GM12878 (cell line): ENCODE results near the gene GRXCR1. TPM values are rescaled to one million over a fixed set of nuclear protein-coding genes. Genes with fewer than 3 reads are reported as not detected.

ENCODE experiments used
- ATAC-seq: fragments of 200-7000 bp; cut with Tn5 transposase; 3 replicates; pipeline ENCODE4 v1.9.1; 2020; ENCODE audit warnings: mild to moderate bottlenecking, moderate library complexity
- BruUV-seq: library from RNA; stranded (reverse); fragments of 400-500 nt; replicated peaks from 2 replicates; lab custom pipeline; 2021; lab: Mats Ljungman, UMichigan
- CTCF ChIA-PET: fragments of 300-600 bp; sonication (Branson Sonifier 250); formaldehyde crosslinking; extraction: SDS; loops from one replicate; lab custom pipeline; 2021; ENCODE audit warnings: inconsistent platforms; lab: Yijun Ruan, JAX
- POLR2A ChIA-PET: fragments of 350-600 bp; formaldehyde crosslinking; extraction: SDS; loops from one replicate; lab custom pipeline; 2021; ENCODE audit warnings: inconsistent platforms; lab: Charles Lee
- RAD21 ChIA-PET: fragments of 300-600 bp; sonication (Branson Sonifier 250); formaldehyde crosslinking; loops from one replicate; lab custom pipeline; 2023; ENCODE audit warnings: antibody characterized with exemption; ENCODE audit not compliant: unreplicated experiment; lab: Charles Lee
- SMC1A ChIA-PET: fragments of 300-600 bp; sonication (Branson Sonifier 250); formaldehyde crosslinking; loops from one replicate; lab custom pipeline; 2023; ENCODE audit not compliant: unreplicated experiment, uncharacterized antibody; lab: Charles Lee
- DNase-seq: peaks from one replicate; pipeline ENCODE4 v3.0.0-alpha.2; 2011; ENCODE audit warnings: low read depth, low spot score
- FAIRE-seq: peaks from 3 replicates; lab custom pipeline; 2011; peaks lifted over from hg19 to GRCh38; lab: Jason Lieb, UNC
- H2AFZ ChIP-seq: 2 replicates; pipeline ENCODE4 v1.6.0; 2011; ENCODE audit warnings: low read depth, low read length, control low read depth; ENCODE audit not compliant: control insufficient read depth
- H3K27ac ChIP-seq: 2 replicates; pipeline ENCODE4 v1.5.1; 2011; ENCODE audit warnings: control low read depth; ENCODE audit not compliant: control insufficient read depth, insufficient read depth
- H3K27me3 ChIP-seq, 2 experiments: replicated peaks in 1 of 2; 2 replicates each; pipeline versions ENCODE4 v1.6.0 to v1.6.1; 2011; ENCODE audit warnings: low read length in 1 of 2; ENCODE audit not compliant: control insufficient read depth in 2 of 2, insufficient read depth in 2 of 2
- H3K36me3 ChIP-seq, 2 experiments: 2 replicates each; pipeline ENCODE4 v1.5.1; 2011; ENCODE audit warnings: low read length in 1 of 2; ENCODE audit not compliant: control insufficient read depth in 2 of 2, insufficient read depth in 2 of 2
- H3K4me1 ChIP-seq: 2 replicates; pipeline ENCODE4 v1.6.1; 2011; ENCODE audit warnings: mild to moderate bottlenecking, low read length, moderate library complexity, mixed read lengths; ENCODE audit not compliant: control insufficient read depth, insufficient read depth
- H3K4me2 ChIP-seq: 2 replicates; pipeline ENCODE4 v1.6.0; 2011; ENCODE audit warnings: control low read depth; ENCODE audit not compliant: control insufficient read depth, insufficient read depth
- H3K4me3 ChIP-seq: fragments of 200-600 bp; sonication (generic); 2 replicates; pipeline ENCODE4 v1.5.1; 2016
- H3K79me2 ChIP-seq: 2 replicates; pipeline ENCODE4 v1.6.0; 2011; ENCODE audit warnings: low read length; ENCODE audit not compliant: control insufficient read depth, insufficient read depth
- H3K9ac ChIP-seq: 2 replicates; pipeline ENCODE4 v1.8.0; 2011; ENCODE audit warnings: low read length, control low read depth, mixed read lengths; ENCODE audit not compliant: control insufficient read depth, insufficient read depth
- H3K9me3 ChIP-seq: replicated peaks from 3 replicates; pipeline ENCODE4 v1.5.1; 2011; ENCODE audit warnings: mild to moderate bottlenecking, low read length; ENCODE audit not compliant: control insufficient read depth, insufficient read depth
- H4K20me1 ChIP-seq: 2 replicates; pipeline ENCODE4 v1.6.0; 2011; ENCODE audit not compliant: control insufficient read depth, insufficient read depth
- ATF3 ChIP-seq: IDR thresholded peaks from 2 replicates; pipeline ENCODE4 v1.6.1; 2011; ENCODE audit warnings: low read depth, mild to moderate bottlenecking, low read length, moderate library complexity, borderline replicate concordance; ENCODE audit errors: extremely low read depth
- CTCF ChIP-seq, 3 experiments: IDR thresholded peaks in 2 of 3; conservative IDR thresholded peaks in 1 of 3; 2 replicates each; pipeline ENCODE4 v1.5.1; 2011; ENCODE audit warnings: low read depth in 3 of 3, low read length in 3 of 3, mild to moderate bottlenecking in 3 of 3, control low read depth in 2 of 3, moderate library complexity in 2 of 3, inconsistent platforms in 1 of 3, mixed read lengths in 1 of 3; ENCODE audit not compliant: control insufficient read depth in 2 of 3, insufficient read depth in 1 of 3; ENCODE audit errors: extremely low read depth in 1 of 3
- FOXM1 ChIP-seq: IDR thresholded peaks from 2 replicates; pipeline ENCODE4 v1.6.1; 2012; ENCODE audit warnings: low read depth, mild to moderate bottlenecking, inconsistent platforms, low read length, moderate library complexity
- MXI1 ChIP-seq: fragments of 150-350 bp; IDR thresholded peaks from 2 replicates; pipeline ENCODE4 v1.6.1; 2011; ENCODE audit warnings: low read depth, mild to moderate bottlenecking, inconsistent platforms, low read length, improper control_type of control experiment
- NR2F1 ChIP-seq: fragments of 450-650 bp; conservative IDR thresholded peaks from 2 replicates; pipeline ENCODE4 v1.6.1; 2017; ENCODE audit warnings: mild to moderate bottlenecking
- PBX3 ChIP-seq: IDR thresholded peaks from 2 replicates; pipeline ENCODE4 v1.6.1; 2011; ENCODE audit warnings: mild to moderate bottlenecking, low read depth, low read length, moderate library complexity; ENCODE audit not compliant: insufficient replicate concordance
- PML ChIP-seq: IDR thresholded peaks from 2 replicates; pipeline ENCODE4 v1.6.1; 2012; ENCODE audit warnings: low read length, inconsistent platforms
- POLR2A ChIP-seq: IDR thresholded peaks from 2 replicates; pipeline ENCODE4 v1.6.1; 2011; ENCODE audit warnings: low read depth, mild to moderate bottlenecking, low read length
- RELB ChIP-seq: fragments of 450-650 bp; IDR thresholded peaks from 2 replicates; pipeline ENCODE4 v1.6.1; 2017; ENCODE audit warnings: low read depth, mild to moderate bottlenecking, moderate library complexity
- SIN3A ChIP-seq: IDR thresholded peaks from 2 replicates; pipeline ENCODE4 v1.6.1; 2012; ENCODE audit warnings: low read depth, low read length, improper control_type of control experiment
- SPI1 ChIP-seq: IDR thresholded peaks from 2 replicates; pipeline ENCODE4 v1.6.1; 2011; ENCODE audit warnings: low read depth, mild to moderate bottlenecking, low read length, moderate library complexity, borderline replicate concordance; ENCODE audit not compliant: insufficient read depth
- SREBF2 ChIP-seq: IDR thresholded peaks from 2 replicates; pipeline ENCODE4 v1.6.1; 2012; ENCODE audit warnings: mild to moderate bottlenecking, low read length
- SRF ChIP-seq, 2 experiments: IDR thresholded peaks; 2 replicates each; pipeline ENCODE4 v1.6.1; 2011; ENCODE audit warnings: low read depth in 2 of 2, low read length in 2 of 2, mild to moderate bottlenecking in 1 of 2, moderate library complexity in 1 of 2
- STAT1 ChIP-seq: fragments of 450-650 bp; conservative IDR thresholded peaks from 2 replicates; pipeline ENCODE4 v1.6.1; 2014; ENCODE audit warnings: antibody characterized with exemption, mild to moderate bottlenecking
- TAF1 ChIP-seq: IDR thresholded peaks from 2 replicates; pipeline ENCODE4 v1.6.1; 2011; ENCODE audit warnings: mild to moderate bottlenecking, low read depth, low read length, borderline replicate concordance
- ZBED1 ChIP-seq: IDR thresholded peaks from 2 replicates; pipeline ENCODE4 v1.6.1; 2016; ENCODE audit warnings: borderline replicate concordance
- ZNF687 ChIP-seq: fragments of 450-650 bp; IDR thresholded peaks from 2 replicates; pipeline ENCODE4 v1.6.1; 2017; ENCODE audit warnings: mild to moderate bottlenecking, moderate library complexity
- WGBS: methylation state at CpG from one replicate; pipeline ENCODE4 v1.1.6; 2016; ENCODE audit warnings: low lambda C conversion rate; ENCODE audit not compliant: insufficient replicate concordance, insufficient coverage; ENCODE audit errors: missing lambda C conversion rate; 5-methylcytosine and 5-hydroxymethylcytosine counted together
- in situ Hi-C: fragments of 300-500 bp; cut with MboI; formaldehyde crosslinking; loops from 9 replicates; pipeline ENCODE4 v1.14.3; 2018; ENCODE audit warnings: mixed read lengths
- intact Hi-C: fragments of 100-400 bp; cut with micrococcal nuclease; formaldehyde crosslinking; loops from one replicate; pipeline ENCODE4 v1.14.2; 2022; ENCODE audit not compliant: unreplicated experiment
- polyA plus RNA-seq, 11 experiments: library from polyadenylated mRNA; depleted of rRNA in 4 of 11; unstranded in 6 of 11; stranded (reverse) in 5 of 11; fragments of >200 nt; fragmentation: Nextera tagmentation in 4 of 11; fragmentation: Illumina TruSeq in 1 of 11; extraction: Ambion mirVana in 4 of 11; extraction: Trizol in 1 of 11; gene quantifications; 1 replicate in 1 of 11; 2 replicates in 10 of 11; pipeline versions ENCODE4 v1.2.1 to v1.2.3, GENCODE V29; 2011 to 2016; ENCODE audit warnings: inconsistent platforms in 2 of 11, missing spikeins in 2 of 11, low read depth in 1 of 11
- total RNA-seq, 4 experiments: library from RNA; depleted of rRNA in 3 of 4; stranded (reverse); fragments of >200 nt in 3 of 4; fragmentation: Illumina TruSeq in 1 of 4; extraction: Trizol in 1 of 4; gene quantifications; 2 replicates each; pipeline versions ENCODE4 v1.2.1 to v1.2.3, GENCODE V29; 2013 to 2021

The GRXCR1 gene
- total and polyA plus RNA-seq, 10 of the 15 experiments (the other 5 are each of a cell fraction or from before 2014, with no cell fraction given): not detected

GRCh38 chr4:42914937-42915336, 22.4 kb downstream of the GRXCR1 start:
- Histone ChIP-seq H3K27ac (no peak overlapping the region), H3K9me3 (no peaks in the 10 kb centered on the region), H3K27me3 (no peaks in the 10 kb centered on the region; a peak in 1 of 4 replicates), H3K9ac (no peak overlapping the region), H3K4me2 (no peak overlapping the region), H3K4me1 (no peaks in the 10 kb centered on the region), H3K36me3 (no peaks in the 10 kb centered on the region), H4K20me1 (no peaks in the 10 kb centered on the region), H2AFZ (no peak overlapping the region), H3K4me3 (no peak overlapping the region), H3K79me2 (no peaks in the 10 kb centered on the region)
- CTCF ChIA-PET: no interaction called here
- no TSS peak for BruUV-seq
- SMC1A ChIA-PET: no interaction called here
- POLR2A ChIA-PET: no interaction called here
- DNase-seq: no peak
- no peak for FAIRE-seq
- intact Hi-C loops (no loop called here), in situ Hi-C loops (no loop called here)
- WGBS: 16% methylated on average over 4 of the region's 4 CpGs
- no peak for ATAC-seq
- RAD21 ChIA-PET: no interaction called here
- no peak for TF ChIP-seq ATF3
- TF ChIP-seq TAF1: no peak
- no peak for TF ChIP-seq ZNF687
- TF ChIP-seq ZBED1: no peak
- no peak for TF ChIP-seq SIN3A
- no peak for TF ChIP-seq RELB
- no peak for TF ChIP-seq PML
- no peak for TF ChIP-seq STAT1
- TF ChIP-seq POLR2A: no peak
- TF ChIP-seq SRF (IDR thresholded peaks at IDR 0.05; ENCODE audit: low read depth in 2 of 2, low read length in 2 of 2): no peak
- TF ChIP-seq PBX3: no peak
- TF ChIP-seq FOXM1: no peak
- no peak for TF ChIP-seq NR2F1
- TF ChIP-seq CTCF (IDR thresholded peaks at IDR 0.05 in 2 of 3, conservative IDR thresholded peaks at IDR 0.05 in 1 of 3; ENCODE audit: control insufficient read depth in 2 of 3, extremely low read depth in 1 of 3, insufficient read depth in 1 of 3, low read depth in 3 of 3, low read length in 3 of 3): no peak
- no peak for TF ChIP-seq MXI1
- no peak for TF ChIP-seq SREBF2
- TF ChIP-seq SPI1: no peak
